T-helper 9 cell (primary cell): ENCODE data around the gene MGP.

ENCODE experiments used
- DNase-seq: peaks from one replicate; pipeline ENCODE4 v3.0.0-alpha.2; 2020
- total RNA-seq, 2 donors: gene quantifications; one replicate each; lab custom pipeline; 2026; lab: John Stamatoyannopoulos, UW

MGP gene
- 0.21 to 0.48 reads per million in 2 donors for total RNA-seq

- DNase-seq, result no peak
Measured at GRCh38 chr12:14885718-14886221, at the start of gene MGP. MGP (minus strand) TSS chr12:14885854; CDS start chr12:14885791, 63 bp downstream.

DNA sequence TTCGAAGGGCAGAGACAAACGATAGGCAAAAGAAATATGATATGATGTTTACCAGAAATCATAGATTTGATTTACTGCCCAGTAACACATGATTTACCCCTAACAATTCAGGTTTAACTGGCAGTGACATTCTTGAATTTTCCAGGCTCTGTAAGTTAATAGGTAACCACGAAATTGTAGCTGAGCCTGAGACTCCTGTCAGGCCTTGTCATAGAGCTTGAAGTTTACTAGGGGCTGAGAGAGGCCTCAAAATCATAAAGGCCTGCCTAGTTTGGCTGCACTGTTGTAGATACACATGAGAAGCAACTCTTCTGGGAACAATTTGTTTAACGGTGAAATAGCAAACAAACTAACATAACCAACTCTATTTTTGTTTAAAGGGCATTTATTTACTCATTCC lies 49.4 kb upstream of the MGP start:
- no peak for DNase-seq

- DNase-seq, result no peak
Measured at GRCh38 chr12:14934511-14934910, 48.9 kb upstream of the MGP start.

- no peak for DNase-seq
Measured at GRCh38 chr12:14931791-14932560, 46.3 kb upstream of the MGP start.

- DNase-seq, result no peak
Measured at GRCh38 chr12:14931359-14931758, 45.7 kb upstream of the MGP start.

DNA sequence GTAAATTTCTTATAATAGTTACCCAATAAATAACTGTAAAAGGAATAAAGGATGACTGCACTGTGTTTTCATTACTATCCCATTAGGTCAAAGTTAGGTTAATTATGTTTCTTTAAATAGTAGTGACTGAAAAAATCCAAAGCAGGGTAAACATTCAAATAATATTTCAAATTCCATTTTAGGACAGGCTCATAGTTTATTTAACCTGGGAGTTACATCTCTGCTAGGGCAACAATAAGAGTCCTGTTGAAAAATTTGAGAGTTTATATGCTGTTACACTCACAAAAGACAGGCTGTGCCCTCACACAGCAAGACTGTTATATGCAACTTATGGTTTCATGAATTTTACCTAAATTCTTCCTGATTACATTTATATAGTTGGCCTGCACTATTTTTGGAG lies 44.6 kb upstream of the MGP start:
- no peak for DNase-seq

DNA sequence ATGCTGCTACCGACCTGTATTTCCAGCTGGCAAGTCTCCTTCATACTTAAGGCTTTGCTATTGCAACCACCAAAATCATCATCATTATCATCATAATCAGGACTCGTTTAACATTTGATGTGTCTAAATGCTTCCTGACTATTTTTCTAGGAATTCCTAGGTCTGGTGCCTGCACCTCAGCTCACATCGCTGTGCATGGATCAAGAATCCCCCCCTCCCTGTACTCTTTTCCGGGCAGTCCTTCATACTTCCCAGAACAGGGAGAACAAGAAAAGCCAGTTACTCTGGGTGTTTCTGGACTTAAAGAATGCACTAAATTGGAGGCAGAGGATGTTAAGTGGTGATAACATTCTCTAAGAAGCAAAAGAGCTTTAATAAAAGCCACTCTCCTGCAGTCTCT lies 43.3 kb upstream of the MGP start:
- DNase-seq, result no peak

DNA sequence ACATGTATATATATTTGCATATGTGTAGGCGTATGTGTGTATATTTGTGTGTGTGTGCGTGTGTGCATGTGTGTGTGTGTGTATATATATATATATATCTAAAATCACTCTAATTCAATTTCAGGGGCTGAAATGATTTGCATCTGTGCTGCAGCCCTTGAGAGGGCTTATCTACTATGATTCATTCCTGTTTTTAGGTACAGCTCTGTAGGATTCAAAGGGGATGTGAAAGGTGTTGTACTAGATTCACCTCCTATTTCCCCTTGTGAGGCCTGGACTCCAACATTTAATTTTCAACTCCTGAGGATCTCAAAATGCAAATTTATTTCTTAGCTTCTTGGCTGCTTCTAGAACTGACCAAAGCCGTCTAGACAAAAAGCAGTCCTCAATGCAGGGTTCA lies 41.6 kb upstream of the MGP start:
- DNase-seq, result no peak

DNA sequence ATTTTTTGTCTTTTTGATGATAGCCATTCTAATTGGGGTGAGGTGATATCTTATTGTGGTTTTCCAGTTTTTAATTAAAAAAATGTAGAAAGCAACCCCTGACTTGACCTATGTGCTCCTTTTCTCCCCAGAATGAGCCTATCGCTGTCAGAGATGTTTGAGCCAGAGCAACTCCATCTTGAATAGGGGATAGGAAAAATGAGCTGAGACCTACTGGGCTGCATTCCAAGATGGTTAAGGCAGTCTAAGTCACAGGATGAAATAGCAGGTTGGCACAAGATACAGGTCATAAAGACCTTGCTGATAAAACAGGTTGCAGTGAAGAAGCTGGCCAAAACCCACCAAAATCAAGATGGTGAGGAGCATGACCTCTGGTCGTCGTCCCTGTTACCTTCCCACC lies 38.9 kb upstream of the MGP start:
- DNase-seq, result no peak

- no peak for DNase-seq
Measured at GRCh38 chr12:14923944-14924343, 38.3 kb upstream of the MGP start.

DNA sequence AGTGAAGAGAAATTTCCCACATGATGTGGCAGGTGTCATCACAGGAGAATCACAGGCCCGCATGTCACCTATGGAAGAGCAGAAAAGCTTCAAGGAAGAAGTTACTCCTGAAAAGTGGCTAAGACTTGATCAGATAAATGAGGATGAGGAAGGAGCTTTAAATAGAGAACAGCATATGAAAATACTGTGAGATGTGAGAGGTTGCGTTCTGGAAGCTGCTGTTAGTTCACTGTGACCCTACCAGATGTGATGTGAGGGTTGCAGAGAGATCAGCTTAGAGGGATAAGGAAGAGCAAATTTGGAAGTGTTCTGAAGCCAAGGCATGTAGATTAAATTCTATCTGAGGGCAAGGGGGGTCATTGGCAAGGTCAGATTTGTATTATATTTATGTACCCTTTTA lies 35.6 kb upstream of the MGP start:
- no peak for DNase-seq

DNA sequence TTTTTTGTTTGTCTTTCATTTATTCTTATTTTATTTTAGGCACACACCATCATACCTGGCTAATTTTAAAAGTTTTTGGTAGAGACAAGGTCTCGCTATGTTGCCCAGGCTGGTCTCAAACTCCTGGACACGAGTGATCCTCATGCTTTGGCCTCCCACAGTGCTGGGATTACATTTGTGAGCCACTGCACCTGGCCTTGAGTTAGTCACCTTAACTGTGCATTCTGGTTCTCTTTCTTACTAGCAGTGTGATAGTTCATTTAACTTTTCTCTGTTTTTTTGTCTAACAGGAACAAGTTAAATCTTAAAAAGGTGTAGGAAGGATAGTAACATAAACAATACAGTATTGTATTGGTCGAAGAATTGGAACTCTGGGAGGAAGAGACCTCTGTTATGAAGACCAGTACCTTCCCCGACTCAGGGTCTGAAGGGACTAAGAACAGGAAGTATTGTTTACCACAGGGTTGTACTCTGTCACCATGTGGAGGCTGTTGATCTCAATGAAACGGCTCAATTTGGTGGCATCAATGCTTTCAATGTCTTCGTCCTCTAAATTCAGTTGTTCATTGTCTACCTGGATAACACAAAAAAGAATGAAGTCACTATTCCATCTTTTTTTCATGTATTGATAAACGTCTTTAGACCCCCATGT lies 34.9 kb upstream of the MGP start:
- no peak for DNase-seq

GRCh38 chr12:14919455-14919854 lies 33.8 kb upstream of the MGP start:
- no peak for DNase-seq

GRCh38 chr12:14915736-14916135 lies 30.1 kb upstream of the MGP start:
- DNase-seq, result no peak

GRCh38 chr12:14913381-14913781 lies 27.7 kb upstream of the MGP start:
- no peak for DNase-seq

DNA sequence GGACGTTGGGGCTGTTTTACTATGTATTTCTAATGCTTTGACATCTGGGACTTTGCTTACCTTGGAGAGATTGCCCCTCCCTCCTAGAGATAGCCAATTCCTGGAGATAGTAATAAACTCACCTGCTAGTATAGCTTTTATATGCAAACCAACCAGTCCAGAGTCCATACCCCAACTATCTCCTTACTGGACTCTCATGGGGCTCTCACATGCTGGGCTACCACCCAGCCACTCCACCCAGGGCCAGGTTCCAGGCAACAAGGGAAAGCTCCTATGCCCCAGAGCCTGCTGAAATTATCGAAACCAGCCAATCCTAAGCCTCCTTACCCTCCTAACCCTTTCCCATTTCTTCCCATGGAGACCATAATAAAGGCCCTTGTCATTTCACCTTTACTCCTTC lies 25.5 kb upstream of the MGP start:
- DNase-seq, result no peak

- DNase-seq, result no peak
Measured at GRCh38 chr12:14910090-14910915, 24.6 kb upstream of the MGP start.

DNA sequence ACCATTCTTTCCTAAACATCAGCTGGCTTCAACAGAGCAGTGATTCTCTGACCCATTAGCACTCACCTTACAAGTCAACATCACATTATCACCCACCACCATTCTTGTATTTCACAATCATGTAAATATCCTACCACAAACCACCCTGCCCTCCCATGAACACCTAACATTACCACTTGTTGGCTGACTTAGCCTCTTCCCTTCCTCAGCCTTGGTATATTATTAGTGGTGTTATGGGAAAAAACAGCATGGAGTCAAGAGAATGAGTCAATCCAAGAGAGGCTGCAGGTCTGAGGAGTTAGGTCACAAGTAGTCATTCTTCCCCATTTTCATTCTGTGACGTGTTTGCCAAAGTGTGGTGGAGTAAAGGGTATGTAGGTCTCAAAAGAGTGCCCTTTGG lies 22.3 kb upstream of the MGP start:
- DNase-seq, result no peak

- DNase-seq, result no peak
Measured at GRCh38 chr12:14906114-14906513, 20.5 kb upstream of the MGP start.

DNA sequence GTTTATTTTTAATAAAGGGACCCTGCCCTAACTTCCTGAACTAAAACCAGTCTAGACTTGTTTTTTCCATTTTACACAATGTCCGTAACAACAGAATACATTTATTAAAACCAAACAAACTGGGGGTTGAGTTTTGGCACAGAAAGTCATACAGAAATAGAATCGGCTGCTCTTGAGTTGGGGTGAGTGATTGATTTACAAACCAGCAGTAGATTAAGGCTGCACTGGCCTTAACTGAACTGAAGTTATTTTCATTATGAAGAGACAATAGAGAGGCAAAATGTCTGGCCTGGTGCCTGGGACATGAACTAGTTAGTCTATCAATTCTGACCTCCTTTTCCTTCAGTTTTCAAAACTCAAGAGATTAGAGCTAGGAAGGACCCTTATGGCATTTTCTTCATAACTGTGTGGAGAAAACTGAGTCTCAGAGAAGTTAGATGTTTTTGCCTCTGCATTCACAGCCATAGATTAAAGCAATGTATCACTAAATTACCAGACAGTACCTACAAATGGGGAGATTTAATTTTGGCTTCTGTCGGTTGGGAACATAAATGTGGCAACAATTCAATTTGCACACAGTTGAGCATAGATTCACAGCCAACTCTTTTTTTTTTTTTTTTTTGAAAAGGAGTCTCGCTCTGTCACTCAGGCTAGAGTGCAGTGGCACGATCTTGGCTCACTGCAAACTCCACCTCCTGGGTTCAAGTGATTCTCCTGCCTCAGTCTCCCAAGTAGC lies 19.8 kb upstream of the MGP start:
- DNase-seq, result no peak

- DNase-seq, result no peak
Measured at GRCh38 chr12:14904854-14905253, 19.2 kb upstream of the MGP start.

DNA sequence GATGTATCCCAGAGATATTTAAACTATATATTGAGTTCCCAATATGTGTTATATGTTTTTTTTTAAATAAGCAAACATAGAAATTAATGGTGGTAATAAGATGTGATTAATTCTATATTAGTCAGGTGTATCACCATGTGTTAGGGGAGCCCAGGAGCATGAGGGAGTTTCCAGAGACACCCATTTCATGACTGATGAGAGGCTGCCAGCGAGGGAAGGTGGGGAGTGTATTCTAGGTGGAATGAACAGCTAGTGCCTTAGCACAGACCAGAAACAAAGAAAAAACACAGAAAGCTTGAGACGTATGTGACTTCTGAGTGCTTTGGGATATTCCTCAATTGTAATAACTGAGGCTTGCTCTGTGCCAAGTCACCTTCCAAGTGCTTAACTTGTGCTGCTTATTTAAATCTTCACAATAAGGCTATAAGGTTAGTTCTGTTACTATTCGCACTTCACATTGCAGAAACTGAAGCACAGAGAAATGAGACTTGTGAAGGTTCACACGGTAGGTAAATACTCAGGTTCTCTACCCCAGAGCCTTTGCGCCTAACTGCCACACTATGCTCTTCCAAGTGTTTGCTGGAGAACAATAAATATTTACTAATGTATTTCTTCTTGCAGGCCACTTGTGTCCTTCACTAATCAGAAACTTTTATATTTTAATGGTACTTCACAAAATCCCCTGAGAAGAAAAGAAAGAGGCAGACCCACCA lies 17.9 kb upstream of the MGP start:
- no peak for DNase-seq
